AG09309 (cell line): ENCODE measurements around the gene LDLRAD4.

Source experiments
- DNase-seq: peaks from one replicate; pipeline ENCODE4 v3.0.0-alpha.2; 2010; ENCODE audit warnings: low read depth
- H3K4me3 ChIP-seq: 2 replicates; pipeline ENCODE4 v1.5.1; 2011; ENCODE audit warnings: mild to moderate bottlenecking, low read depth, low read length, moderate library complexity; ENCODE audit not compliant: control insufficient read depth
- CTCF ChIP-seq: IDR thresholded peaks from 2 replicates; pipeline ENCODE4 v1.5.1; 2011; ENCODE audit warnings: mild to moderate bottlenecking, low read depth, low read length, inconsistent platforms; ENCODE audit not compliant: insufficient read depth, control insufficient read depth; ENCODE audit errors: missing control alignments

Gene LDLRAD4

DNA sequence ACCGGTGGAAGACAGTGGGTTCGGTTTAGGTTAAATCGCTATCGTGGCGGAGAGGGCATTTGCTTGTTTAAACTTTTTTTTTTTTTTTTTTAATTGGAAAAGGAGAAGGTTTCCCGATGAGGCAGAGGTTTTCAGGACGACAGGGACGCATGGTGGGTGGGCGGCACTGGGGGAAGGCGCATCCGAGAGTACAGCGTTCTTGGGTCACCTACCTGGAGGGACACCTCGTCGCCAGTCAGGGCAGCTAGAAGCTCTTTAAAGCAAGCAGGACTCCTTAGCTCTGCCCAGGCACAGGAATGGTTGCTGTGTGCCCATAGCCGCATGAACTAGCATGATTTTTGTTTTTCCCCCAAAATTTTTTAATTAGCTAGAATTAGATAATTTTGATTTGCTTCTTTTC is 437 bp downstream of the LDLRAD4 start:
- H3K4me3 ChIP-seq, result no peak overlapping the region
- no peak for DNase-seq
- no peak for TF ChIP-seq CTCF

DNA sequence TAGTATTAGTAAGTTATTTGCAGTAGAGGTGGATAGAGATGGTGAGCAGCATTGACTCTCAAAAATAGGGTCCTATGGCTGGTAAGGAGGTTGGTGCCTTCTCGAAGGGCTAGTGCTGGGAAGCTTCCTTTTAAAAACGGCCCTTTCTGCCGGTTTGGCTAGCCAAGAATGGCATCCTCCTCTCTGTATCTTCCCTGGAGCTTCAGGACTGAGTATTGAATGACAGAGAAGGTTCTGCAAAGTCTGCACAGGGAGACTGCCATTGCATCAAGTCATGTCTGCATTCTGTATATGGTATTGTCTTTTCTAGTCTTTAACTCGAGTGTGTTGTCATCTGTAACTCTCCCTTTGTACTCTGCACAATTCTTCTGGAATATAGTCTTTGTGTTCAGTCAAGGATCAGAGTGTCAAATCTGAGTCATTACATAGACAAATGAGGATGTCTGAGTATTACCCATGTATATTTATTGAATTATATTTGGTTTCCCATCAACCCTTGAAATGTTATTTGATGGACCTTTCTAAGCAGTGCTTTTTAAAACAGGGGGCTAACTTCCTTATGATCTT is 1.1 kb downstream of the LDLRAD4 start:
- TF ChIP-seq CTCF, result no peak
- H3K4me3 ChIP-seq, result no peak overlapping the region
- DNase-seq, result no peak

GRCh38 chr18:13220361-13220991 is 1.9 kb downstream of the LDLRAD4 start:
- H3K4me3 ChIP-seq, result no peak overlapping the region
- DNase-seq, result no peak
- no peak for TF ChIP-seq CTCF

DNA sequence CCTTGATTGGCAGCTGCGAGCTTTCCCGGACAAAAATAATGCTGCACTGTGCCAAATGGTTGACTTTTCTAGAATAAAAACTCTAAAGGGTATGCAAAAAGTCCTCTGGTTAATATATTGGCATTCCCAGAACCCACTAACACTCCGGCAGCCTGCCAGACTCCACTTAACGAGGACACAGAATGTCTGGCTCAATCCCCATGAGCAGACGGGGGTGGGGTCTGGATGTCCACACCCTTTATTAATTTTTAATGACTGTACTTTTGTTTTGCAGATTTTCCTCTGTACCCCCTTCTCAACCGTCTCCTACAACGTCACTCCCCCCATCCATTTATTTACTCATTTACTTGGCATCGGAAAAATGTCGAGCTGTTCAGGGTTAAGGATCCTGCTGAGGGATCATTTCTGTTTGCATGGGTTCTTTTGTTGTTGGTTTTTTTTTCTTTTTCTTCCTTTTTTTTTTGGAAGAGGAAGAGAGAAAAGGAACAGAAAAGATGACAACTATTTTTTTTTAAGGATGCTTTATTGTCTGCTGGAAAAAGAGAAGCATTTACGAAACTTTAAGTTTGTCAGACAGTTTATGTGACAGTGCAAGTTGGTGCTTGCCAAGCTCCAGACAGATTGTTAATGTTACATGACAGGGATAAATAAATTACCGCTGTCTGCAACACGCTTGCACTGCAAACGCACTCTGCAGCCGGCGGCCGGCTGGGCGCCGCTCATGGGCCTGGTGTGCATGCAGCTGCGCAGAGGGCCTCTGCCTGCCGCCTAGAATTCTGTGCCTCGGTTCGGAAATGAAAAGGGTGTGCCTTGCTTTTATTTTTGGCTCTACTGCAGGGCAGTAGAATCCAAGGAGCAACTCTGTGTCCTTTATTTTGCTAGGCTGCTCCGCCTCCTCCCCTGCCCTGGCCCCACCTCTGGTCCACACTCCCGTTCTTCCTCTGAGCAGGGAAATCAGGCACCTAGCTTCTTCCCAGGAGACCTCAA is 3.6 kb downstream of the LDLRAD4 start:
- no peak for DNase-seq
- no peak for TF ChIP-seq CTCF
- no peak overlapping the region for H3K4me3 ChIP-seq

- no peak for TF ChIP-seq CTCF
- H3K4me3 ChIP-seq, result no peak overlapping the region
- no peak for DNase-seq
Observed at GRCh38 chr18:13222856-13223281, 4.3 kb downstream of the LDLRAD4 start.

DNA sequence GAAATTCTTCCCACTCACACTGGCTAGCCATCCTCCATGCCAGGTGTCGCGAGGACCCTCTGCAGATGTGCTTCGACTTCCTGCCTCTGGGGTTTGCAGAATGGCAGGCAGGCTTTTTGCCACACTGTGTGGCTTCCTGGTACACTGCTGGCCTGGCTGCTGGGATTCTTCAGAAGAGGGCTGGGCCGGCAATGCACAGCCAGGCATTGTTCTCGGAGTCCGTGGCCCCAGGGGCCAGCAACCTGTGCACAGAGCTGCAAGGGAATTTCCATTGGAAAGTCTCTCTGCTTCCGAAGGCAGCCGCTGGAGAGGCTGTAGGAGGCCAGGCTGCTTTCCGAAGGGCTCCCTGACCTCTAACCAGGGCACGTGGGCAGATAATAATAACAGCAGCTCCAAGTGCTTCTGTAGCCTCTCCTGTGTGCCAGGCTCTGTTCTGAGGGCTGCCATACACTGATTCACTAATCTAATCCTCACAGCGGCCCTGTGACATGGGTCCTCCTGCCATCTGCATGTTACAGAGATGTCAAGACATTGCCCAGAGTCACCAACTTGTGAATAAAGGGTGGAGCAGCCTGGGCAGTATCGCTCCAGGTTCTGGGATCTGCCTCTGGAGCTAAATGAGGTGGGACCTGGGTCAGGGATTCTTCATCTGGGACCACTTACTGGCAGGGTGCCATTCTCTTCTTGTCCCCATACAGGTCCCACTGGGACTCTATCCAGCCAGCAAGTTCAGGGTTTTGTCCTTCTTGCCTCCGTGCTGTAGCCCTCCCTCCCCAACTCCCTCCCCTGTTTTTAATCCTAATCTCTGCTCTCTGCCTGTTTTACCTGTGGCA is 5.0 kb downstream of the LDLRAD4 start:
- no peak overlapping the region for H3K4me3 ChIP-seq
- DNase-seq, result no peak
- no peak for TF ChIP-seq CTCF
